SK-N-SH treated with all-trans-retinoic acid at 6 μM for 48 hours (cell line): ENCODE results near the gene ST3GAL6.

Experiments
- ATAC-seq: fragments of 200-7000 bp; cut with Tn5 transposase; 3 replicates; pipeline ENCODE4 v1.9.1; 2020; ENCODE audit warnings: mild to moderate bottlenecking, moderate library complexity
- ARNTL ChIP-seq: fragments of 450-650 bp; formaldehyde crosslinking; IDR thresholded peaks from 2 replicates; pipeline ENCODE4 v1.5.0; 2020; ENCODE audit warnings: low read depth, mild to moderate bottlenecking, moderate library complexity, borderline replicate concordance
- BACH2 ChIP-seq: fragments of 250-450 bp; sonication (Bioruptor Pico); IDR thresholded peaks from 2 replicates; pipeline ENCODE4 v1.9.0; 2021; ENCODE audit warnings: mild to moderate bottlenecking, borderline replicate concordance
- CREB5 ChIP-seq: fragments of 250-450 bp; sonication (Bioruptor Pico); IDR thresholded peaks from 2 replicates; pipeline ENCODE4 v1.5.1; 2020; ENCODE audit warnings: low read depth, mild to moderate bottlenecking, moderate library complexity
- CSDC2 ChIP-seq: fragments of 250-450 bp; sonication (Bioruptor Pico); IDR thresholded peaks from 2 replicates; pipeline ENCODE4 v1.5.0; 2020; ENCODE audit warnings: mild to moderate bottlenecking, moderate library complexity
- CSRNP3 ChIP-seq: fragments of 250-450 bp; sonication (Bioruptor Pico); IDR thresholded peaks from 2 replicates; pipeline ENCODE4 v1.5.1; 2021; ENCODE audit warnings: mild to moderate bottlenecking, moderate library complexity
- ESRRG ChIP-seq: fragments of 250-450 bp; sonication (Bioruptor Pico); IDR thresholded peaks from 2 replicates; pipeline ENCODE4 v1.6.1; 2021; ENCODE audit warnings: mild to moderate bottlenecking
- GLIS3 ChIP-seq: fragments of 250-450 bp; sonication (Bioruptor Pico); IDR thresholded peaks from 2 replicates; pipeline ENCODE4 v1.5.0; 2020; ENCODE audit warnings: mild to moderate bottlenecking, moderate library complexity
- ISL1 ChIP-seq: fragments of 250-450 bp; sonication (Bioruptor Pico); IDR thresholded peaks from 2 replicates; pipeline ENCODE4 v2.1.2; 2022; ENCODE audit warnings: mild to moderate bottlenecking, moderate library complexity
- OSR1 ChIP-seq: fragments of 250-450 bp; sonication (Bioruptor Pico); IDR thresholded peaks from 2 replicates; pipeline ENCODE4 v1.8.0; 2022; ENCODE audit warnings: moderate library complexity, mild to moderate bottlenecking, inconsistent platforms
- PATZ1 ChIP-seq: fragments of 250-450 bp; sonication (Bioruptor Pico); IDR thresholded peaks from 2 replicates; pipeline ENCODE4 v1.8.0; 2020; ENCODE audit warnings: mild to moderate bottlenecking, moderate library complexity, borderline replicate concordance
- POU6F1 ChIP-seq: fragments of 250-450 bp; sonication (Bioruptor Pico); IDR thresholded peaks from 2 replicates; pipeline ENCODE4 v1.8.0; 2021; ENCODE audit warnings: low read depth, mild to moderate bottlenecking, moderate library complexity, borderline replicate concordance
- PPARA ChIP-seq: fragments of 250-450 bp; sonication (Bioruptor Pico); IDR thresholded peaks from 2 replicates; pipeline ENCODE4 v1.5.0; 2020; ENCODE audit warnings: mild to moderate bottlenecking, borderline replicate concordance
- SNAI2 ChIP-seq: fragments of 250-450 bp; sonication (Bioruptor Pico); IDR thresholded peaks from 2 replicates; pipeline ENCODE4 v1.5.0; 2020; ENCODE audit warnings: mild to moderate bottlenecking, moderate library complexity
- TCF4 ChIP-seq: fragments of 250-450 bp; sonication (Bioruptor Pico); IDR thresholded peaks from 2 replicates; pipeline ENCODE4 v1.8.0; 2021; ENCODE audit warnings: mild to moderate bottlenecking, moderate library complexity, borderline replicate concordance
- TOX ChIP-seq: fragments of 250-450 bp; sonication (Bioruptor Pico); IDR thresholded peaks from 2 replicates; pipeline ENCODE4 v1.8.0; 2021; ENCODE audit warnings: mild to moderate bottlenecking, moderate library complexity, borderline replicate concordance
- TSHZ2 ChIP-seq: fragments of 250-450 bp; sonication (Bioruptor Pico); IDR thresholded peaks from 2 replicates; pipeline ENCODE4 v1.5.0; 2020; ENCODE audit warnings: mild to moderate bottlenecking, moderate library complexity
- ZC3H10 ChIP-seq: fragments of 250-450 bp; sonication (Bioruptor Pico); IDR thresholded peaks from 2 replicates; pipeline ENCODE4 v1.5.1; 2021; ENCODE audit warnings: mild to moderate bottlenecking, moderate library complexity
- ZFP3 ChIP-seq: fragments of 250-450 bp; sonication (Bioruptor Pico); IDR thresholded peaks from 2 replicates; pipeline ENCODE4 v1.5.0; 2020; ENCODE audit warnings: mild to moderate bottlenecking, moderate library complexity
- ZFP30 ChIP-seq: fragments of 450-650 bp; formaldehyde crosslinking; IDR thresholded peaks from 2 replicates; pipeline ENCODE4 v1.5.0; 2022; ENCODE audit warnings: mild to moderate bottlenecking, moderate library complexity
- ZNF565 ChIP-seq: fragments of 450-650 bp; formaldehyde crosslinking; conservative IDR thresholded peaks from 2 replicates; pipeline ENCODE4 v1.5.0; 2020; ENCODE audit warnings: low read depth, mild to moderate bottlenecking, moderate library complexity
- ZNF70 ChIP-seq: fragments of 450-650 bp; formaldehyde crosslinking; IDR thresholded peaks from 2 replicates; pipeline ENCODE4 v1.5.0; 2020; ENCODE audit warnings: mild to moderate bottlenecking, moderate library complexity

Gene ST3GAL6

GRCh38 chr3:98780343-98780742 is 17.2 kb downstream of the ST3GAL6 start:
- no peak for TF ChIP-seq GLIS3 (CRISPR knock-in tag)
- ATAC-seq, result no peak

GRCh38 chr3:98782824-98783500 is 19.8 kb downstream of the ST3GAL6 start:
- no peak for ATAC-seq
- TF ChIP-seq ZFP30 (CRISPR knock-in tag) (no peak), TCF4 (CRISPR knock-in tag) (no peak), GLIS3 (CRISPR knock-in tag) (no peak), ISL1 (CRISPR knock-in tag) (no peak), BACH2 (CRISPR knock-in tag) (no peak), ZNF565 (CRISPR knock-in tag) (no peak), CSRNP3 (no peak), OSR1 (CRISPR knock-in tag) (no peak), SNAI2 (CRISPR knock-in tag) (no peak)
- TF ChIP-seq, all 23 proteins: peak for 0

GRCh38 chr3:98784042-98784441 is 20.9 kb downstream of the ST3GAL6 start:
- no peak for ATAC-seq
- TF ChIP-seq ISL1 (CRISPR knock-in tag), result no peak
- TF ChIP-seq POU6F1 (CRISPR knock-in tag), result no peak
- no peak for TF ChIP-seq PPARA (CRISPR knock-in tag)
- no peak for TF ChIP-seq TSHZ2 (CRISPR knock-in tag)
- TF ChIP-seq SNAI2 (CRISPR knock-in tag), result no peak
- no peak for TF ChIP-seq CSDC2 (CRISPR knock-in tag)
- no peak for TF ChIP-seq BACH2 (CRISPR knock-in tag)
- TF ChIP-seq PATZ1 (CRISPR knock-in tag), result no peak
- no peak for TF ChIP-seq ZC3H10
- TF ChIP-seq ZFP30 (CRISPR knock-in tag), result no peak
- no peak for TF ChIP-seq CSRNP3
- TF ChIP-seq TOX, result no peak
- no peak for TF ChIP-seq ESRRG (CRISPR knock-in tag)
- TF ChIP-seq ZFP3, result no peak
- no peak for TF ChIP-seq GLIS3 (CRISPR knock-in tag)
- no peak for TF ChIP-seq CREB5 (CRISPR knock-in tag)
- TF ChIP-seq ARNTL (CRISPR knock-in tag), result no peak
- TF ChIP-seq ZNF70 (CRISPR knock-in tag), result no peak
